GM18951 (cell line): ENCODE measurements around the gene PHACTR1.

Experiments used
- POLR2A ChIP-seq: IDR thresholded peaks from 4 replicates; pipeline ENCODE4 v1.6.1; 2011; ENCODE audit warnings: mild to moderate bottlenecking; ENCODE audit not compliant: insufficient read length, insufficient read depth; ENCODE audit errors: extremely low read depth
- in situ Hi-C: fragments of 300-500 bp; cut with MboI; formaldehyde crosslinking; loops from one replicate; pipeline ENCODE4 v1.12.0; 2022; ENCODE audit warnings: low sequenced_read_pairs, mixed read lengths, inconsistent platforms; ENCODE audit not compliant: unreplicated experiment

The PHACTR1 gene

DNA sequence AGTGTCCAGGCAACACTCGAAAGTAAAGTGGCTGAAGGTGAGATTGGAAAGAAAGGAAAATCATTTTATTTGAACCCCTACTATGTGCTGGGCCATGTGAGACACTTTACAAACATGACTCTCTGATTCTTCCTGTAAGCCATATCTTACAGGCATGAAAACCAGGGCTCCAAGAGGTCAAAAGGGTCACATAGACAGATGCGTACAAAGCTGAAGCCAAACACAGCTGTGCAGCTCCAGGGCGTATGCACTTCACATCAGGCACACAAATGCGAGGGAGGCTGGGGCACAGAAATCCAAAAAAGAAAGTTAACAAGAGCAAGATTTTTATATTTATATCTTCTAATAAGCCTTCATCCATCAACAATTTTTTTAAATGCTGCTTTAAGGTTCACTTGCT, 176.5 kb downstream of the PHACTR1 start:
- TF ChIP-seq POLR2A = no peak
- in situ Hi-C loops = loop anchor here (25.0 kb wide), 2 partner anchors 581 to 1256 kb away; no protein-coding TSS in a partner anchor

DNA sequence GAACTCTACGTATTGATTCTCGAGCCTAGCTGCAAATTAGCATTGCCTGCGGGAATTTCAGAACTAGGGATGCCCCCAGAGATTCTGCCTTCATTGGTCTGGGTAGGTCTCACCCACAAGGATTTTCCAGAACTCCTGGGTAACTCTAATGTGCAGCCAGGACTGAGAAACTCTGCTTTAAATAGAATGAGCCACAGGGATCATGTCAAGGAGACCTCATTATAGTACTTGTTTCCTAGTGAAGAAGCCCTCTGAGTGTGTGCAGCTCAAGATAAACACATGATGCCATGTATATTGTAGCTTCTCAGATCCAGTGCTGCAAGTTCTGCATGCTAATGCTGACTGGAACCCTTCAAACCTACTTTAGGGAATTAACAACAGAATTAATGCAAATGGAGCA, 179.2 kb downstream of the PHACTR1 start:
- TF ChIP-seq POLR2A = no peak
- in situ Hi-C loops = loop anchor here (25.0 kb wide), 2 partner anchors 583 to 1258 kb away; no protein-coding TSS in a partner anchor

GRCh38 chr6:12896208-12896733, 179.7 kb downstream of the PHACTR1 start:
- TF ChIP-seq POLR2A = no peak
- in situ Hi-C loops = loop anchor here (25.0 kb wide), 2 partner anchors 584 to 1259 kb away; no protein-coding TSS in a partner anchor

- in situ Hi-C loops = loop anchor here (25.0 kb wide), 2 partner anchors 586 to 1261 kb away; no protein-coding TSS in a partner anchor
- TF ChIP-seq POLR2A = no peak
These were observed 182.0 kb downstream of the PHACTR1 start for GRCh38 chr6:12898603-12899002.

- in situ Hi-C loops = loop anchor here (25.0 kb wide), 2 partner anchors 587 to 1262 kb away; no protein-coding TSS in a partner anchor
- TF ChIP-seq POLR2A = no peak
These were observed 182.7 kb downstream of the PHACTR1 start for GRCh38 chr6:12899046-12899833.

DNA sequence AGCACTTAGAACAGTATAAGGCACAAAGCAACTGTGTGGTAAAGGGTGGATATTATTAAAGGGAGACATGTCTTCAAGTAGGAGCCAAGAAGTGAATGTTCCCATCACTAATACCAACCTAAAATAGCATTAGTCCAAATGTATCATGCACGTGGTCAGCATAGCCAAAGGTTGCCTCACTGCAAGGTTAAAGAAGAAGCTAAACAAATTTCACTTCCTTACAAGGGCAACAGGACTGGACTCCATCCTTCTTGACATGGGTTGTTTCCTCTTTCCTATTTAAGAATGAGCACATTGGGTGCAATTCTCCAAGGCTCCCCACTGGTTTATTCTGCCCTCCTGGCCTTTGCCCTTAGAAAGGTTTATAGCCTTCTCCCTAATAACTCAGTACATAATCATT, 186.7 kb downstream of the PHACTR1 start:
- in situ Hi-C loops = loop anchor here (25.0 kb wide), 1 partner anchor 434 kb away; the partner anchor contains the start of gene TBC1D7

DNA sequence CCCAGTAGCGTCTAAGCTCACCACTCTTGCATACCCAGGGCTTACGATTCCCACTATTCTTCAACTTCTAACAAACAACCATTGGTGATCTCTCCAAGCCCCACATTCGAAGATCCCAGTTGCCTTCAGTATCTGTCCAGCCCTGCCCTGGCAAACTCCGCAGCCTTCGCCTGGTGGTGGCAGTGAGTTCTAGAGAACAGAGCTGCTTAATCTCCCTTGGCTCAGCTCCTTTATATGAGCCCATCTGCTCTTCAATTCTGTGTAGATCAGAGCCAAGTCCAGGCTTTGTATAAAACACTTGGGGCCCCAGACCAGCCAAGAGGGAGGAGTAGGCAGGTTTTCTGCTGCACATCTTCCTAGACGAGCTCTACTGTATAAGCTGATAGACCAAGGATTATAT, 193.3 kb downstream of the PHACTR1 start:
- no peak for TF ChIP-seq POLR2A
- in situ Hi-C loops = loop anchor here (25.0 kb wide), 1 partner anchor 427 kb away; the partner anchor contains the start of gene TBC1D7

More for the DNA sequence above, 186.7 kb downstream of the PHACTR1 start:
- TF ChIP-seq POLR2A = no peak

DNA sequence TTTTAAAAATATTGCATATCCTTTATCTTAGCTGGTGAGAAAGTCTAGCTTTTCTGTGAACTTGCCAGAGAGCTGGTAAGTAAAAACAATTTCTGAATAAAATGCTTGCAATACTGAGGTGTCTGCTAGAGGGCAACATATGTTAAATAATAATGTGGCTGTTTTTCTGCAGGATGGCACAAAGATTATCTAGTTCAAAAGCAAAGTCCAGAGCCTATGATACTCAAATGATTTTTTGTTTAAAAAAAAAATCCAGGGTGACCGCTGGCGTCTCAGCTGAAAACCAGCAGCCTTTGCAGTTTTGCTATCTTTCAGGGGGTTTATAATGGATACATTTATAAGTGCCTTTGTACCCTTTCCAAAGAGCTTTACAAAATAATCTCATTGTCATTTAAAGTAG, 194.9 kb downstream of the PHACTR1 start:
- in situ Hi-C loops = loop anchor here (25.0 kb wide), 1 partner anchor 426 kb away; the partner anchor contains the start of gene TBC1D7

GRCh38 chr6:12913201-12913600, 196.6 kb downstream of the PHACTR1 start:
- in situ Hi-C loops = loop anchor here (25.0 kb wide), 1 partner anchor 424 kb away; the partner anchor contains the start of gene TBC1D7
- TF ChIP-seq POLR2A = no peak

More for the DNA sequence above, 194.9 kb downstream of the PHACTR1 start:
- TF ChIP-seq POLR2A = no peak

DNA sequence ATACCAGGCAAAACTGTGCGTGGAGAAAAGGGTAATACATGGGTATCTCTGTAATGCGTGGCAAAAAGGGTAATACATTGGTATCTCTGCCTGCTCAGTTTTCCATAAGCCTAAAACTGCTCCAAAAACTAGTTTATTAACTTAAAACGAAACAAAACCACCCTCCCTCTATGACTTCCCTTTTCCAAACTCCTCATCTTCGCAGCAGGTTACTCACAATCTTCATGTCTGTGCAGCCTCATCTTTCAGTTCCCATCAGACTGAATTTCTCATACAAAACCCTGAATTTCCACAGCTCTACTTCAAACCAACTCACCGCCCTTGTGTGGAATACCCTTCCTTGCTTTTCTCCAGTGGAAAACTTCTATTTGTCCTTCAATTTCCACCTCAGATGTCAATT, 199.4 kb downstream of the PHACTR1 start:
- in situ Hi-C loops = loop anchor here (25.0 kb wide), 1 partner anchor 421 kb away; the partner anchor contains the start of gene TBC1D7
- TF ChIP-seq POLR2A = no peak

- in situ Hi-C loops = loop anchor here (25.0 kb wide), 1 partner anchor 421 kb away; the partner anchor contains the start of gene TBC1D7
- TF ChIP-seq POLR2A = no peak
These were observed 200.0 kb downstream of the PHACTR1 start for GRCh38 chr6:12916420-12917136.

- TF ChIP-seq POLR2A = no peak
- in situ Hi-C loops = loop anchor here (25.0 kb wide), 1 partner anchor 416 kb away; the partner anchor contains the start of gene TBC1D7
These were observed 204.9 kb downstream of the PHACTR1 start for GRCh38 chr6:12921467-12921866.
